HG03558 (cell line): ENCODE data around the gene UTP11.
A peak's percentile ranks its signal among the peaks of the same experiment; 100 is the strongest.

Source experiments
- ATAC-seq: cut with Tn5 transposase; IDR thresholded peaks from one replicate; pipeline ENCODE4 v1.9.1; 2021; ENCODE audit warnings: moderate number of reproducible peaks; ENCODE audit not compliant: unreplicated experiment; ENCODE audit errors: extremely low read depth

Gene UTP11

DNA sequence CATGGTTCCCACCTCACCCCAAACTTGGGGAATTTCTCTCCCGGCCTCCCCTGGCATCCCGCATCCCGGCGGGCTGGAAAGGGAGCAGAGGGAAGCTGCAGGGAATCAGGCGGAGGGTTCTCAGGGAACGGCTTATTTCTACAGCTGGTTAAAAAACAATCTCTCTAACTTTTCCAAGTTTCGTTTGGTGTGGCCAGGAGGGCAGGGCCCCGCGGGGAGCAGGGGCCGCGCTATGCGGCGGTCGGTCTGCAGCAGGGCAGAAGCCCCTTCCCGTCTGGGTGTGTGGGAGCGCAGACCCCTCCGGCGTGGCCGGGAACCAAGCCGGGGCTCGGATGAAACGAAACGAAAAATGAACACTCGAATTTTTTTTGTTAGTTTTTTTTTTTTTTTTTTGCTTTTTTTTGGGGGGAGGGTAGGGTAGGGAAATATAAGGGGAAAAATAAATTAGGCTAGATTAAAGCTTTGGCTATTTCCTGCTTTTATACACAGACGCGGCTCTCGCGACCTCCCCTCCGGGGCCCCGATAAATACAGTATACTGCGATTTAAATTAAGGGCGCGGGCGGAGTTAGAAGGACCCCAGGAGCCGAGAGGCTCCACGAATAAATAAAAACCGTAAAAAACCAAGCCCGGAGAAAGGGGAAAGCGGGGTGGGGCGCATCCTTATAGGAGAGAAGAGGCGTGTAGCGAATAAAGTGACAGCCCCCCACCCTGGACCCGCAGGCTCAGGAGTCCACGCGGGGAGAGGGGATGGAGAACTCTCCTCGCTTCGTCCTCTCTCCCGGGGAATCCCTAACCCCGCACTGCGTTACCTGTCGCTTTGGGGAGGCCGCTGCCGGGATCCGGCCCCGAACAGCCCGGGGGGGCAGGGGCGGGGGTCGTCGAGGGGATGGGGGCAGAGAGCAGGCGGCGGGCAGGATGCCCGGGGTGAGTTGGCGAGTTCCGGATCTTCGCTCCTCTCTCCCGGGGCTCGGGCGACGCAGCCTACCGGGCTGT, 32.0 kb downstream of the UTP11 start:
- ATAC-seq: no peak

DNA sequence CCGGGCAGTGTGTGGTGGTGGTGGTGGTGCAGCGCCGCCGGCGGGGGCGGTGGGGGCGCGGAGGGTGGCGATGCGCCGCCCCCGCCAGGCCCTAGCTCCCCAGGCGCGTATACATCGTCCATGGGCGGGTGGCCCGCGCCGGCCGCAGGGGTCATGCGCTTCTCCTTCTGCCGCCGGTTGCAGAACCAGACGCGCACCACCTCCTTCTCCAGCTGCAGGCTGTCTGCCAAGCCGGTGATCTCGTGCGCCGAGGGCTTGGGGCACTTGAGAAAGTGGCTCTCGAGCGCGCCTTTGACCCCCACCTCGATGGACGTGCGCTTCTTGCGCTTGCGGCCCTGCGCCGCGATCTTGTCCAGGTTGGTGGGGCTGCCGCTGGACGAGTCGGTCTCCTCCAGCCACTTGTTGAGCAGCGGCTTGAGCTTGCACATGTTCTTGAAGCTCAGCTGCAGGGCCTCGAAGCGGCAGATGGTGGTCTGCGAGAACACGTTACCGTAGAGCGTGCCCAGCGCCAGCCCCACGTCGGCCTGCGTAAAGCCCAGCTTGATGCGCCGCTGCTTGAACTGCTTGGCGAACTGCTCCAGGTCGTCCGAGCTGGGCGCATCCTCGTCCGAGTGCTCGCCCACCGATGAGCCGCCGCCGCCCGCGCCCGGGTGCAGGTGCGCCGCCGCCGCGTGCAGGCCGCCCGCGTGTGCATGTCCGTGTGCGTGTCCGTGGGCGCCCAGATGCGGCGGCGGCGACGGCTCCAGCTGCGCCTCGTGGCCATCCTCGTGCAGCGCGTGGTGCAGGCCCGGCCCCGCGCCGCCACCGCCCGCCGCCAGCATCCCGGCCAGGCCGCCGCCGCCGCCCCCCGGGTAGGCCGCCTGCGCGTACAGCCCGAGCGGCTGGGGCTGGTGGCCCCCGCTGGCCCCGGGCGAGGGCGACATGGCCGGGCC, 33.1 kb downstream of the UTP11 start:
- ATAC-seq: no peak

DNA sequence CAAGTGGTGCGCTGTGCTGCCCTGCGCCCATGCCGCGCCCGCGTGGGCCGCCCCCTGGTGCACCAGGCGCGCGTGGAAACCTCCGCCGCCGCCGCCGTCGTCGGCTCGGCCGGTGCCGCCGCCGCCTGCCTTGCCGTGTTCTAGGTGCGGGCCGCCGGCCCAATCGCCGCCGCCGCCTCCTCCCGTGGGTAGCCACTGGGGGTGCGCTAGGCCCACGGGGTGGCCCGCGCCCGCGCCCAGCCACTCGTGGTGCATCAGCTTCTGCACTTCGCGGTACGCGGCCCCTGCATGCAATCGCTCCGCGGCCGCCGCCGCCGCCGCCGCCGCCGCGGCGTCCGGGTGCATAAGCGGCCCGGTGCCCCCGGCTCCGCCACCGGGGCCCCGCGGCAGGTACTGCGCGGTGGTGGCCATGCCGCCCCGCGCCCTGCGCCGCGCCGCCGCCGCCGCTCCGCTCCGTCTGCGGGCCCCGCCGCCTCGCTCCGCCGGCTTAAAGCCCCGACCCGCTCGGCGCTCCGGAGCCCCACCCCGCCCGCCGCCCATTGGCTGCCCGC, 33.9 kb downstream of the UTP11 start, which contains the start of gene POU3F1:
POU3F1 (minus strand) TSS at position 461 of the 551 bp plus-strand sequence; CDS start at position 411, 50 bp downstream.
- ATAC-seq: peak; percentile 25

DNA sequence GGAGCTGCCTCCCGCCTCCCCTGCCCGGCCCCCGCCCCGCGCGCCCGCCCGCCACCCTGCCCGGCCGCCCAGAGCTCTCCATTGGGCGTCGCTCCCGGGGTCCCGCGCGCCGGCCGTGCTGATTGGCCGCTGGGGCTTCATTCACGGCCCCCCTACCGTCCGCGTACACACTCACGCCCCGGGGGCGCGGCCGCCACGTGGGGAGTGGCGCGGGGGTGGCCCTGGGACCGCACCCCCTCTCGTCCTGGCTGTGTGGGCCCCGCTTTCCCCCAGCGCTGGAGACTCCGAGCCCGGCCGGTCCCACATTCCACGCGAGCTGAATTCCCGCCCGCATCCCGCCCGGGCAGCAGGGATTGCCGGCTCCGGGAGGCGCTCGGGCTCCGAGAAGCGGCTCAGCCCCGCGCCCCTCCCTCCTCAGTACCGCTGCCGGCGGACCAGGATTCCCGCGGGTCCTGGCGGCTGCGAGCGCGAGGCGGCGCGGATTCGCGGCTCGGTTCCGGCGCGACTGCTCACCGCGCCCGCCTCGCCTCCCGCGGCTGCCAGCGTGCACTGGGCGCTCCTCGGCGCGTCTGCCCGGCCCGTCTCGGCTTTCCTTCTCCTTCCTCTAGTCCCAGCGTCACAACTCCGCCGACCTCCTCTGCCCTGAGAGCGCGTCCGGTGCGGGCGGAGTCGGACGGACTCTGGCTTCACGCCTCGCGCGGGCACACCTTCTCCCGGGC, 34.5 kb downstream of the UTP11 start:
- ATAC-seq: peak; percentile 32

DNA sequence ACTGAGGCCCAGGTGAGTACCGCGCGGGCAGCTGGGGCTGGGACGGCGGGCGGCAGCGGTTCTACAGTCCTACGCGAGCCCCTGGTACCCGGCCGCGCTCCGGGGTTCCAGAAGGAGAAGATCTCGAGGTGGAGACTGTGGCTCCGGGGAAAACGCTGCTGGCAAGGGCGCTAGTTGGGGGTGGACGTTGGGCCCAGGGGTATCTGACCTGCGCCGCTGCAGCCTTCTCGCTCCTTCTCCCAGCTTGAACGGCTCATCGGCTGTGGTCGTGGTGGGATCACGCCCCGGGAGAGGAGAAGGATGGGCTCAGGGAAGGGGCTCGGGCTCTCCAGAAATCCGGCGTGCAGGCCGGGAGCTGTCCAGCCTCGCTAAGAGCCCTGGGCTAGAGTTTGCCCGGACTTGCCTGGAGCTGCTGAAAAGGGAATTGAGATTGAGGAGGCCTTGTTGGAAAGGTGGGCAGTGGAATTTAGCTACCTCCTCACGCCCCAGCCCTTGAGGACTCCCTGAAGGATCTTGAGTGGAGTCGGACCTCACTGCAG, 35.1 kb downstream of the UTP11 start:
- ATAC-seq: no peak

DNA sequence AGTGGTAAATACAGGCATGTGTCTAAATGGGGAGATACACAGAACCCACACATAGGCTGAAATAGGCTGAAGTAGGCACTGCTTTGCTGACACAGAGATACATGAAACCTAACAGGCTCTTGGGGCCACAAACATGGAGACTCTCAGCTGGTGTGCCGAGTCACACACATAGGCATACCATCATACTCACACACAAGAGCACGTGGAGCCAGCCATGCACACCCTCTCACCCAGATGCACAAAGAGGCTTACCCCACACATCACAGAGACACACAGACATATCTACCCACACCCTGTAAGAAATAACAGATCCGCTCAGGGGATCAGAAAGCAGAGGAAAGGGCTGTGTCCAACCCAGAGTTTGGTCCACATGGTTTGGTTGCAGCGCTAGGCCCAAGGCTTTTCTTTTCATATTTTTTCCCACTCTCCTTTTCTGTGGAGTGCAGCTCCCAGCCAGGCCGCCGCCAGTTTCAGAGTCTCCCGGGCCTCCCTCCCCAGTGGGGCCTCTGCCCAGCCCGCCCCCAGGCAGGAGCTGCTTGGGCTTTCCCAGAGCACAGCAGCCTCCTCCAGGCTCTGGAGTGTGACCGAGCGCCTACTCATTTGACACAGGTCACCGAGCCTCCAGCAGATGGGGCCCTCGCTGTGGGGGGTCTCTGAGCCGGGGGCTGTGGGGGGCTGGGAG, 38.0 kb downstream of the UTP11 start:
- ATAC-seq: no peak

DNA sequence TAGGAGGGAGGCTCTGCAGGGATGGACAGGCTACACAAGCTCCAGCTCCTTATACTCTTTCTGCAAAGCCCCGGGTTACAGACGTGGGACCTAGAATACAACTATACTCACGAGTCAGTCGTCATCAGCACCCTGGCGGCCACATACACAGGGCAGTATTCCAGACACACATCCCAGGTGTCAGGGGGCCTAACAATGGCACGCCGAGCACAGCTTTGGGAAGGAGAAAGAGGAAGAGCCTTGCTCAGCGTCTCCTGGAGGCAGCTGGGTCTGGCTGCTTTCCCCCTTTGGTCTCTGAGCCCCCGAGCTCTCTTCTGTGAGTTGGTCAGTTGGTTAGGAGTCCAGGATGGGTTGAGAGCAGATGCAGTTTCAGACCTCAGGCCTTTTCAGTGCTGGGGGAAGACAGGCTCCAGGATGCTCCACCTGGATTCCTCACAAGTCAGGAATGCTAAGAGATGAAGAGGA, 38.6 kb downstream of the UTP11 start:
- no peak for ATAC-seq

DNA sequence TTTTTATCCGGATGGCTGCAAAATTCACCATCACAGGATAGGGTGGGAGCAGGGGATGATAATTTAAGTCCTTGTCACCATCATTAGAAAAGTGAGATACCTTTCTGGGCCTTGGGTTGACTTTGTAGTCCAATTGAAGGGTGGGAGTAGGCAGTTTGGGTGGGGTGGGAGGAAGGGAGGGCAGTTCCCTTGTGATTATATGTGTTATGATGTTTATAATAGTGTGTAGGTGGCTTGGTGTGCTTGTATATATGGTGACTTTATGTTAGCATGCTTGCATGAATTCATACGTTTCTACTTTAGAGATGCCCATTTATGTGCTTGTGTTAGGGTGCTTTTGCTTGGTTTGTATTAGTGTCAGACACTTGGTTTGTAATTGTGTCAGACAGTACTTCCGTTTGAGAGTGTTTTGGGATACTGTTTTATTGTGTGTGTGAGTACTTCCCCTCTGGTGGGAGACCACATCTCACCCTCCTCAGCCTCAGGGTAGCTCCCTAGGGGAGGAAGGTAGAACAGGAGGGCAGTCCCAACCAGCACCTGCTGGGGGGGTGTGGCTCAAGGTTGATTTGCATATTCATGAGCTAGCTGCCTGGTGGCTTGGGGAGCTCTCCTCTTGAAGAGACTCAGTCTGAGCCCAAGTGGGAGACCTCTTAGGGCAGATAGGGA, 40.3 kb downstream of the UTP11 start:
- no peak for ATAC-seq

DNA sequence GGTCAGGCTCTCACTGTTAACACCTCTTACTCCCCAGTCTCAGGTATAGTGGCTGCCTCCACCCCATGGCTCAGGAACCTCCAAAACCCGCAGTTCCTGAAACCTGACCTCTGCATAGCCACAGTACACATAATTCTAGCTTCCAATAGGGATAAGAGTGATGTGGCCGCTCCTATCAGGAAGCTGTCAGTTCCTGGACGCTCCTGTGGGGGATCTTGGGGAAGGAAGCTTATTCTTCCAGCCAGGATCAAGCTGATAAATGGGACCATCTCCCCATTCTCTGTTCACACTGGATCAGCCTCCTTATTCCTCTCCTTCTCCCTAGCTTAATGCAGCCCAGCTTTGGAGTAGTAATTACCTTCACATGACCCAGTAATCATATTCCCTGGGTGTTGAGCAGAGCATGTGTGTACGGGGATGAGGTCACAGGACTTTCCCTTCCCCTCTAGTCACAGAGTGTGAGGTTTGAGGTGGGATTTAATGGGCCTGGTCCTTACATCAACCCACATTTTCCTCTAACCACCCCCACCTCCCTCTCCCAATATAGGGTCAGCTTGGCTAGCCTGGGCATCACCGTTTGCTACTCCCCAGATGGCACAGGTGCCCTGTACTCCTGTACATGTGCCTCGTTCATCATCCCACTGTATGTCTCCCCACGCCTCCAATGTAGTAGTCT, 41.0 kb downstream of the UTP11 start:
- no peak for ATAC-seq

DNA sequence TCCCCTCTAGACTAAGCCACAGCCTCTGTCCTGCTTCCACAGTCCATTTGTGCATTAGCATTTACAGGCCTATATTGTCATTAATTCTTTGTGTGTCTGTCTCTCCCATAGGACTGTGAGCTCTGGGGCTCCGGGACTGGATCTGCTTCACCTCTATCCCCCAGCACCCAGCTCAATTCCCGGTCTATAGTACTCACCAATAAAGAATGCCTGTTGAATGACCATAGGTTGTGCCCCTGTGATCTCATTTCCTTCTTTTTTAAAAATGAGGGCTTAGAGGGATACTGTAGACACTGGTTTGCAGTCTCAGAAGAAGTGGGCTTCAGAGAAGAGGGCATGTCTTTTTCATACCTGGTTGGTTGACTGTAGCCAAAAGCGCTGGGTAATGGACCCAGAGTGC, 42.9 kb downstream of the UTP11 start:
- ATAC-seq: no peak

DNA sequence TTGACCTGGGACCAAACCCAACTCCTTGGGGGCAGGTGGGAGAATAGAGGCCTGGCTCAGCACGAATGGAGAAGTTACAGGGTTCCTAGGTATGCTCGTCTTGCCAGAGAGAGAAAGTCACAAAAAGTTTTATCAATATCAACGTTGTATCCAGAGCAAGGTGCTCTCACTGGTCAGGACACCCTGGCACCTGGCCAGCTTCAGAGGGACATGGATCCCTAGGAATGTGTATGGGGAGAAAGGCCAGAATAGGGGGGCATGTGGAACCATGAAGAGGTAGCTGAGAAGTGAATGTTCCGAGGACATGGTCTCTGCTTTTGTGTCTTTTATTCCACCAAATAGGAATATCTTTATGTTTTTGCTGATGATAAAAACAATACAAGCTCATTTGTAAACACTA, 43.4 kb downstream of the UTP11 start:
- no peak for ATAC-seq

DNA sequence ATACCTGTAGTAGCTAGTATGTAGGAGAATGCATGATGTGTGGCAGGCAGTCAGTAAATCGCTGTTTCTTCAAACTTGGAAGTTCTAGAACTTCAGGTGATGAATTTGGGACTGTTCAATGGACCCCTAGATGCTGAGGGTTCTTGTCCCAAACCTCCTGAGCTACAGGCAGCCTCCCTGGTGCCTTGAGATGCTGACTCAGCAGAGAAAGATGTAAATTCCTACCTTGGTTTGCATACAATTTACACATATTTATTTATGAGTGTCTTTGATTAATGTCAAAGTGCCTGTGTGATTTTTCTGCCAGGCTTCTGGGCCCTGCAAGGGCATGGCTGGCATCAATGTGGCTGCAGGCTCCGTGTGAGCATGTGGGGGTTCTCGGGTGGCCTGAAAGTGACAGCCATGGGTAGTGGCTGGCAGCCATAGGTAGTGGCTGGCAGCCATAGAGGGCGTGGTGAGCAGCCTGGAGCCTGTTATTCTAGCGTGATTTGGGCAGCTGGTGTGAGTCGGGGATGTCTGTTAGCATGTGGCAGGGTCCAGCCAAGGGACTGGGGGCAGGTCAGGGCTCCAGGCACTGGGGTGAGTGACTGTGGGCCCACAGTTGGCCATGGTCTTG, 47.2 kb downstream of the UTP11 start:
- no peak for ATAC-seq

DNA sequence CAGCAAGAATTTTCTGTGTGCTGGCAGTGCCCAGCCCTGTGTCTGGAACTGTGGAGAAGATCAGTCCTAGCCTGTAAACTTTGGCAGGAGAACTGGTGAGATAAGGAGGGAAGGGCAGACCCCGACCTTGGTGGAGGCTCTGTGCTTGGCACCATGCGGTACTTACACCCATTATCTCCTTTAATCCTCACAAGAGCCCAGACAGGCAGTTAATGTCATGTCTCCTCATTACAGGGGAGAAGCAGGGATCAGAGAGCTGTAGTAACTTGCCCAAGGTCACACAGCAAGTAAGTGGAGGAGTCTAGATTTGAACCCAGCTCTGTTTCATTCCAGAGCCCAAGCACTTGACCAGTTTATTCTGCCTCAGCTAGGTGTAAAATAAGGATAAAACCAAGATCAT, 48.0 kb downstream of the UTP11 start:
- no peak for ATAC-seq

DNA sequence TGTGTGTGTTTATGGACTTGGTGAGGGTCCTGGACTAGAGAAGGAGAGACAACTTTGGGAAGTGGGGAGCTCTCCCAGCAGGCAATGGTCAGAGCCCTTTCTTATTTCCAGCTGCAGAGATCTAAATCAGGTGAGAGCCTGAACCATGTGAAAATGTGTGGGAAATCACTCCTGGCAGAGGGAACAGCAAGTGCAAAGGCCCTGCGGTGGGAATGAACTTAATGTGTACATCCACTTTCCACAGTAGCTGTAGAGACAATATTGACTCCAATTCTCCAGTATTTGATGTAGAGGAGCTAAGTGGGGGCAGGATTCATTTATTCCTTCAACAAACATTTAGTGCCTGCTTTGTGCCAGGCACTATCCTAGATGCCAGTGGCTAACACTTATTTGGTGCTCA, 48.8 kb downstream of the UTP11 start:
- no peak for ATAC-seq

DNA sequence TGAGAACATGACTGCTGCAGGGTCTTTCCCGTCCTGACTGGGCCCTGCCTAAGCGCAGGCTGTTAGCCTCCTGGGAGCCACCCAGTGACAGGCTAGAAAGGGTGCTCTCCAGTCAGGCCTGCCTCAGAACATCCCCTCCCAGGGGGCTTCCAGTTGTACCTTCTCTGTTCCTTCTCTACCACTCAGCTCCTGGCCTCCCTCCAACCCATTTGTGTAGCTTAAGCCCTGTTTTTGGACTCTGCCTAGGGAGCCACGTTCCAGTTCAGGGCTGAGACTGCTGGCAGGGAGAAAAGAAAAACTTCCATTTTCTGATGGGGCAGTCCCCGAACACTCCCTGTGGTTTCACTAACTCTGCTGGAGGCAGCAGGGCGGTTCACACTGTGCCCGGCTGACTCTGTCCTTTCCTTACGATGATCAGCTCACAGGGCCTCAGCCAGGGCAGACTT, 49.4 kb downstream of the UTP11 start:
- no peak for ATAC-seq

DNA sequence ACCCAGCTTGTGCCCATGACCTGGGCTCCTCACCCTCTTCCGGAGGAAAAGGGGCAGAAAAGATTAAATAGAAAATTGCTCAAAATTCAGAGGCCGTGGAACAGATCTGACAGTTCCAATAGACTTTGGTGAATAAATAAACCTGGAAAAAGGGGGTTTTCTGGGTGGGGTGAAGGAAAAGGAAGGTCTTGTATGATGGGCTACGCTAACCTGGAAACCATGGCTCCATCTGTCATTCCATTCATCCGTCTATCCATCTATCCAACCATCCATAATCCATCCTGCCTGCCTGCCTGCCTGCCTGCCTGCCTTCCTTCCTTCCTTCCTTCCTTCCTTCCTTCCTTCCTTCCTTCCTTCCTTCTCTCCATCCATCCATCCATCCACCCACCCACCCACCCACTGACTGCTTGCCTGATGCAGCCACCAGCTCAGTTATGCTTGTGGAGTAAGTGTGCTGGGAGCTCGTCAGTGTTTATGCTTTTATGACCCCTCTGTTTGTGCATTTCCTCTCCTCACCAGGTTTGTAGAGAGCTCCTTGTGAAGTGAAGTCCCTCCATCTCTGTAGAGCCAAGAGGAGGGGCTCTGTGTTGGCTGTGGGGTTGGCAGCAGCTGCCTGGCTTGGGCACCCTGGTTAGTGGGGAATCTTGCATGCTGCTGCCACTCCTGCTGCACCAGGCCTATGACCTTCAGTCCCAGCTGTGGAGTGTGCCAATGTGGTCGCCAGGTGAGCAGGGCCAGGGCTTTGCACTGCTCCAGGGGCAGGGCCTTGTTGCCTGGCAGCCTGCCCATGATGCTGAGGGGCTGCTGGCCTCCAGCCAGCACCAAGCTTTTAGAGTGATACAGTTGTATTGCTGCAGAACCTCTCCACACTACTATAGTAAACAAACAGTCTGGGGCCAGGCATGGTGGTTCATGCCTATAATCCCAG, 50.1 kb downstream of the UTP11 start:
- no peak for ATAC-seq
